Measurements from ENCODE around the gene GAREM1.

GAREM1 gene

GRCh38 chr18:32386471-32386870, 84.2 kb downstream of the GAREM1 start:
- H3K27me3 ChIP-seq (ENCODE audit: insufficient read depth, low read length), result no peaks in the 10 kb centered on the region
- H3K36me3 ChIP-seq (ENCODE audit: insufficient read depth, low read length), result no peaks in the 10 kb centered on the region
- no peak overlapping the region for H3K9ac ChIP-seq (ENCODE audit: low read length)

GRCh38 chr18:32383050-32383819, 87.4 kb downstream of the GAREM1 start:
- no peak overlapping the region for H2AFZ ChIP-seq (ENCODE audit: low read length)
- H3F3A ChIP-seq (ENCODE audit: insufficient read depth, low read length), result no peaks in the 10 kb centered on the region
- H3K4me1 ChIP-seq (ENCODE audit: insufficient read depth, low read length, severe bottlenecking), result no peaks in the 10 kb centered on the region
- TF ChIP-seq CTCF (IDR thresholded peaks at IDR 0.05; ENCODE audit: low read length) (no peak), EZH2 (IDR thresholded peaks at IDR 0.05; ENCODE audit: borderline replicate concordance, low read length) (no peak)
- H3K36me3 ChIP-seq (ENCODE audit: insufficient read depth, low read length), result no peaks in the 10 kb centered on the region
- H3K27ac ChIP-seq (ENCODE audit: low read depth, low read length, poor library complexity, severe bottlenecking), result no peak overlapping the region
- H3K27me3 ChIP-seq (ENCODE audit: insufficient read depth, low read length), result no peaks in the 10 kb centered on the region
- no peak overlapping the region for H3K4me2 ChIP-seq (ENCODE audit: low read length)
- no peak overlapping the region for H3K9ac ChIP-seq (ENCODE audit: low read length)
- H3K9me3 ChIP-seq (ENCODE audit: low read length), result no peaks in the 10 kb centered on the region
- H3K9me2 ChIP-seq (ENCODE audit: low read depth, low read length), result no peaks in the 10 kb centered on the region
- H3K4me3 ChIP-seq (ENCODE audit: low read depth, low read length, poor library complexity, severe bottlenecking), result no peak overlapping the region
- no peaks in the 10 kb centered on the region for H3K79me2 ChIP-seq (ENCODE audit: insufficient read depth, low read length)
- no peaks in the 10 kb centered on the region for H4K20me1 ChIP-seq (ENCODE audit: insufficient read depth, low read length)

More at GRCh38 chr18:32386471-32386870, 84.2 kb downstream of the GAREM1 start:
- Histone ChIP-seq H3F3A (ENCODE audit: insufficient read depth, low read length) (no peaks in the 10 kb centered on the region), H3K27ac (ENCODE audit: low read depth, low read length, poor library complexity, severe bottlenecking) (no peak overlapping the region), H3K4me1 (ENCODE audit: insufficient read depth, low read length, severe bottlenecking) (no peaks in the 10 kb centered on the region), H3K4me3 (ENCODE audit: low read depth, low read length, poor library complexity, severe bottlenecking) (no peak overlapping the region), H3K9me3 (ENCODE audit: low read length) (no peaks in the 10 kb centered on the region), H3K79me2 (ENCODE audit: insufficient read depth, low read length) (no peaks in the 10 kb centered on the region), H3K9me2 (ENCODE audit: low read depth, low read length) (no peaks in the 10 kb centered on the region), H4K20me1 (ENCODE audit: insufficient read depth, low read length) (no peaks in the 10 kb centered on the region), H2AFZ (ENCODE audit: low read length) (no peak overlapping the region), H3K4me2 (ENCODE audit: low read length) (no peak overlapping the region)
- no peak for TF ChIP-seq EZH2 (IDR thresholded peaks at IDR 0.05; ENCODE audit: borderline replicate concordance, low read length)
- no peak for TF ChIP-seq CTCF (IDR thresholded peaks at IDR 0.05; ENCODE audit: low read length)

GRCh38 chr18:32381761-32382160, 88.9 kb downstream of the GAREM1 start:
- TF ChIP-seq CTCF (IDR thresholded peaks at IDR 0.05; ENCODE audit: low read length), result no peak
- TF ChIP-seq EZH2 (IDR thresholded peaks at IDR 0.05; ENCODE audit: borderline replicate concordance, low read length), result no peak
- Histone ChIP-seq H3K79me2 (ENCODE audit: insufficient read depth, low read length) (no peaks in the 10 kb centered on the region), H4K20me1 (ENCODE audit: insufficient read depth, low read length) (no peaks in the 10 kb centered on the region), H3K9me3 (ENCODE audit: low read length) (no peaks in the 10 kb centered on the region), H3K9me2 (ENCODE audit: low read depth, low read length) (no peaks in the 10 kb centered on the region), H3F3A (ENCODE audit: insufficient read depth, low read length) (no peaks in the 10 kb centered on the region), H3K4me3 (ENCODE audit: low read depth, low read length, poor library complexity, severe bottlenecking) (no peak overlapping the region), H3K4me1 (ENCODE audit: insufficient read depth, low read length, severe bottlenecking) (no peaks in the 10 kb centered on the region), H3K4me2 (ENCODE audit: low read length) (no peak overlapping the region), H3K27me3 (ENCODE audit: insufficient read depth, low read length) (no peaks in the 10 kb centered on the region), H3K27ac (ENCODE audit: low read depth, low read length, poor library complexity, severe bottlenecking) (no peak overlapping the region), H3K36me3 (ENCODE audit: insufficient read depth, low read length) (no peaks in the 10 kb centered on the region), H3K9ac (ENCODE audit: low read length) (no peak overlapping the region), H2AFZ (ENCODE audit: low read length) (no peak overlapping the region)
